Stimulated activated CD4-positive, alpha-beta T cell treated with anti-CD3 and anti-CD28 coated beads, Interleukin-4, amount 100 ng/mL, for 4 hours (primary cell): ENCODE results near the gene ARGLU1.

ENCODE experiments used
- DNase-seq, 2 experiments: peaks; one replicate each; pipeline ENCODE4 v3.0.0-alpha.2; 2020

Gene ARGLU1

DNA sequence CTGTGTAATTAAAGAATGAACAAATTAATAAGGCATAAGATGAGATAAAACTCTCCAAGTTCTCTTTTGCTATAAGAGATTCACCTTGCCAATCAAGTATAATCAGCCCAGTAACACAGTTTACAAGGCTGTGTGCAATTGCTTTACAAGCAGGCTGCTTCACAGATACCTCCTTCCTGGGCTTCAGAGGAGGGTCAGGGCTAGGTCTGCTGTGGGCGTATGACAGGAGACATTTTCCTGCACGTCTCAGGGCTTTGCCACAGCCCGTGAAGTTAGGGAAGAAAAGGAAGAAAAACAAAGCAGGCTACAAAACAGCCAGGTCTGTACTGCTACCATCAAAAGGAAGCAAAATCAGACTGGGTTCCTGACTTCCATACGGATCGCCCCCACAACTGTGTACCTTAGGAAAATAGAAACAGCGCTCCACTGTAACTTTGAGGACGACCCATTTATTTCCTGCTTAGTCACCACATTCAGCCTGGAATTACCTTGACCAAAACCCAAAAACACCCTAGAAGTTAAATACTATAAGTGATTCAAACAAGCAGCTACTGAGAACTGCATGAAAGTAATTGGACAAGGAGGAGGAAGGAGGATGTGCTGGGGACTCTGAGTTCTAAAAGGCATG is 44.9 kb downstream of the ARGLU1 start:
- DNase-seq: no peak

DNA sequence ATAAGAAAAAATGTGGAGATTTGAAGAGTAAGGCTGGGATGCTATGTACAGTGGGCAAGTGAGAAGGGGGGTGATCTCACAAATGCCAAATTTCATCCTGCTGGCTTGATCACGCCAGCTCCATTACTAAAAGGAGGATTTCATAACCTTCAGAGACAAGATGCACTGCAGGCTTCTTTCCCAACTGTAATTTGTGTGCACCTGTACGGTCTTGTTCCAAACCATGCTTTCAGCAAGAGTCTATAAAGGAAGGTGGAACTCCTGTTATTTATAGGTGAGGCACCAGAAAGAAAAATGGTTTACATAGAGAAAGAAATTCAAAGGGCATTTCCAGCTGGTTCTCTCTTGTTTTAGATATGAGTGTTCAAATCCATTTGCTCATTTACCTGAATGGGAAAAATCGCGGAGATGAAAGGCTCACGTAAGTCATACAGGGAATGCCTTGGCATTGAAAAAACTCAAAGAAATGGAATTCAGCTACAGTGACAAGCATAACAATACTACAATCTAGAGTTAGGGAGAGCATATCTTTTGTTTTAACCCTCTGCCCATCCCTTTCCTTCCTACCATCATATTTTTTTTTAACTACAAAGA is 45.7 kb downstream of the ARGLU1 start:
- DNase-seq: no peak

DNA sequence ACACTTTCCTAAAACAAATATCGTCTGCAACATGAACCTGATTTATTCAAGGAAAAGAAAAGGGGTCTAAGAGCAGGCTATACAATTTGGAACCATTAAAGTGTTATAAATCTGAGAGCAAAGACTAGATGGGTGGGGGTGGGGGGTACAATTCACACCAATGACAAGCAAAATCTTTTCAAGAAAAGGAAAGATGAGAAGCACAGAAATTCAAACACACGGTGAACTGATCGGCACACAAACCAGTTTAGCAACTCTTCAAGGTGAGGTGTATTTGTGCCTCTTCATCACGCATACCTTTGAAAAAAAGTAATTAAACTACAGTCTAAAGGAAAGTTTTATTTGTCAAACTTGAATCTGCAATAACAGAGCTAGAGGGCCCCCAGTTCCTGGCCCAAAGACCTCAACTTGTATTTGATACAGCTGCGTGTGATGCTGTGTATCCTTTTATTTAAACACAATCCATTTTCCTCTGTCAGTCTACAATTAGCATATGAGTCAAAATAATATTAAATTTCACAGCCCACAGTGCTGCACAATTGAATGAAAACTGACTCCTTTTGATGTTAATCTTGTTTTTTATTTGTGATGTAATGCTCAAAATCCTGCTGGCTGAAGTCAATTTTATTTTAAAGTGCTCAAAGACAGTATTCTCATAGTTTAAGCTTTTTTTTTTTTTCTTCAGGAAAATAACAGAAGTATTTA is 46.7 kb downstream of the ARGLU1 start:
- DNase-seq: no peak

- DNase-seq: no peak
Observed at GRCh38 chr13:106520251-106521054, 47.5 kb downstream of the ARGLU1 start.

- no peak for DNase-seq
Observed at GRCh38 chr13:106518512-106518911, 49.4 kb downstream of the ARGLU1 start.

- no peak for DNase-seq
Observed at GRCh38 chr13:106517109-106517847, 50.7 kb downstream of the ARGLU1 start.

DNA sequence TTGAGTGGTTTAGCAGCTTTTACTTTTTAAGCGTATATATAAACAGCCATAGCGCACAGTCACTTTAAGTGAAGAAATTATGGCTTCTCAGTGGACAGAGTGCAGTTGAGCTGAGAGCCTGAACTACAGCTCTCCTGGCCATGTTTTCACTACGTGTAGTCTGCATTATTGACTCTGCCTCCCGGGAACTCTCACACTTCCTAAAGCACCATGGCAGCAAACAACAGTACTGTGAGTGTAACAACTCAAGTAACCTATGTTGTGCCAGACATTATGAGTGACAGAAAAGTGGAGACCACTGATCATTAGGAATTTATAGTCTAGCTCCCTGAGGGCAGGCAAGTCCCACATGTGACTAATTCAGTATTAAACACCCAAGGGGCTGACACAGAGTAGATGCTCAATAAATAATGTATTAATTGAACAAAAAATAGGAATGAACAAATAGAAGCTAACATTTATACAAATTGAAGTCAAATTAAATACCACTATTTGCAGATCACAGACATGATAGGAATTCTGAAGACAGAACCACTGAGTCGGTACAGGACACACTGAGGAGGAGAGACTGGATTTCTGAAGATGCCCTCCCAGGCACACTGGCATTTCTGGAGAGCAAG is 52.2 kb downstream of the ARGLU1 start:
- DNase-seq: no peak

DNA sequence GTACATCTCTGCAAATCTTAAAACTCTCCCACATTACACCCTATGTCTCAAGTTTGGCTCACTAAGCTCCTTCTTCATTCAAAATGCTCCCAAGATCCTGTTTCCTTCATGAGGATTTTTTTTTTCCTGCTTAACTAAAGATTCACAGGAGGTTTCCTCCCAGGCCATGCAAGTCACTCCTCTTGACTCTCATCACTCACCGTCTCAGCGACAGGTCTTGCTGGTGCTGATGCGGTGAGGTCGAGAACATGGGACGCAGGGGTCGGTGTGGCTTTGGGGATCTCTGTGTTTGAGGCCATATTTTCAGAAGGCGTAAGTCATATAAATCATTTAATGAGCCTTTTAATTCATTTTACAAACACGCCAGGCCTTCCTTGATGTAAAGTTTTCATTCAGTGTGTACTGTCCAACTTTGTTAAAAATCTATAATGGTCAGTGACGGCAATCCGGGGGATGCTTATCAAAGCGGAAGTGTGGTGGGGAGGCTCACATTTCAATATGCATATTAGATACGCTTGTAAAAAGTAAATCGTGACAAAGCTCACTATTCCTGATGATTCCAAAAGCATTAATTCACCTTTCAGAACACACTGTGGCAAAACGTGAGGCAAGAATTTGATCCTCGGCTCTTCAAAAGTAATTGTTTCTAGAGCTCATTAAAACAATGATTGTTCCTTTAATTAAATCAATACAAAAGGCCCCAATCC is 52.9 kb downstream of the ARGLU1 start:
- no peak for DNase-seq

- DNase-seq: no peak
Observed at GRCh38 chr13:106513025-106513983, 54.6 kb downstream of the ARGLU1 start.

GRCh38 chr13:106507560-106508274 is 60.2 kb downstream of the ARGLU1 start:
- no peak for DNase-seq

GRCh38 chr13:106506286-106506685 is 61.7 kb downstream of the ARGLU1 start:
- DNase-seq: no peak

- no peak for DNase-seq
Observed at GRCh38 chr13:106505732-106506131, 62.2 kb downstream of the ARGLU1 start.

GRCh38 chr13:106505295-106505694 is 62.6 kb downstream of the ARGLU1 start:
- DNase-seq: no peak

DNA sequence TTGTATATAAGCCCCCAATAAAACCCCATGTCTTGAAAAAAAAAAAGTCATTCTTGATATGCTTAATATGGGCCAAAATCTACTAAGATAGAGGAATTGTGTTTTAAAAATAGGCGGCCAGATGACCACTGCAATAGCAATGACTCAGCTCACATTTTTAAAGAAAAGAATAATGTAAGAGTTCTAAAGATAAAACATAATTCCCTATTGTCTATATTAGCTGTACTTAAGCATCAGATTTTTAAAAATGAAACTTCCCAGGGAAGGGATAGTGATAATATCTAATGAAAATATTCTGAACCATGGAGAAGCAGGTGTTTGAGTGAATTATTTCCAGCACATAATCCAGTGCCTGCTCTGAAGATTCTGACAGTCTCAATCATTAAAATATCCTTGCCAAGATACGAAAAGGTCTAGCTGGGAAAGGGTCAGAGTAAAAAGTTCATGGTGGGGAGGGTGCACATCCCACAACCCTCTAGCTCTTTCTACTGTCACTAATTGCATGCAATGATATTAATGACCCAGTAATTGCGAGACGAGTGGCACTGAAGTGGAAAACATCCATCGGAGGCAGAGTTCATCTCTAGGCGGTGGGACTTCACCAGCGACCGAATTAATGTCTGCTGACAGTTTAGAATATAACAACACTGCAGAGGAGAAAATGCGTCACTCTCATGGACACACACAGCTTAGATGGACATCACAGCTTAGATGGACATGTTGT is 64.0 kb downstream of the ARGLU1 start:
- DNase-seq: no peak

DNA sequence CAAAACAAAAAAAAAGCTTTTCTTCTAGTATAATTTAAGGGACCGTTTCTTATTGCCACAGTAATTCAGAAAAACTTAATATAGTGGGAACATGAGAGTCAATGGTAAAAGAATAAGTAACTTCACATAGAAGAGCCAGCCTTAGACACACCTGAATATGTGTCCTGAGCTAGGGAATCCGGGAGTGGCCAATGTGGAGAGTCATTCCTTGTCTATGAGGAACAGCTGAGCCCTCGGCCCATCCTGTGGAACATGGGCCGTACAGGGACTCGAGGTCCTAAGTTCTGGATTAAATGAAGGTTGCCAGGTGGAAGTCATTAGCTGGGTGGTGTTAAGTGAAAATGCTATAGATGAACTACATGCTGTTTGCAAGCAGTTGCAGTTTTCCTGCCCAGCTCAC is 64.7 kb downstream of the ARGLU1 start:
- DNase-seq: no peak

GRCh38 chr13:106500445-106500844 is 67.5 kb downstream of the ARGLU1 start:
- no peak for DNase-seq

GRCh38 chr13:106499896-106500295 is 68.0 kb downstream of the ARGLU1 start:
- DNase-seq: no peak

GRCh38 chr13:106499113-106499512 is 68.8 kb downstream of the ARGLU1 start:
- no peak for DNase-seq

DNA sequence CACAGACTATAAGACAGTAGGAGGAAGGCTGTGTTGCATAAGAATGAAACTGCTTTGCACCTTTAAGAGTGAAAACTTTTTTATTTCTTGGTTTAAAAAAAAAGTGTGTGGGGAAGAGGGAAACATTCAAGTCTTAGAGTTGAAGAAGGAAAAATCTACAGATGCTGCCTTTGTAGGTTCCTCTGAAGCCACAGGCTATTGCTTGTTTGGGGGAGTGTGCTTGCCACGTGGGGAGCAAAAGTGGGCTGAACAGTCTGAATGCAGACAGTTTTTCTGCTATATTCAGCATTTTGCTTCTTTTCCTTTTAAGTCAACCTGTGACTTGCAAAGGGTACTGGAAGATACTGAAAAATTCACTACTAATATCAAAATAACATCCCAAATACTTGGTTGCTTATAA is 69.4 kb downstream of the ARGLU1 start:
- no peak for DNase-seq
